Duodenal mucosa (tissue), 2 donors: ENCODE data around the gene BCO2.
"Not testable (repeated sequence)": the region's sequence is repeated elsewhere in the genome, so short reads cannot be mapped to it uniquely, and the experiment has no call there.

Source experiments
- H3K27ac ChIP-seq: one replicate; pipeline ENCODE4 v1.7.0; 2013; ENCODE audit warnings: low read depth, low read length
- H3K27me3 ChIP-seq, 2 donors: one replicate each; pipeline ENCODE4 v1.7.0; 2013; ENCODE audit warnings: low read length in 2 of 2, control low read depth in 1 of 2; ENCODE audit not compliant: insufficient read depth in 2 of 2, control insufficient read depth in 1 of 2
- H3K36me3 ChIP-seq, 2 donors: one replicate each; pipeline ENCODE4 v1.7.0; 2013; ENCODE audit warnings: low read length in 2 of 2, control low read depth in 1 of 2; ENCODE audit not compliant: insufficient read depth in 2 of 2, control insufficient read depth in 1 of 2
- H3K4me1 ChIP-seq, 2 donors: one replicate each; pipeline ENCODE4 v1.7.0; 2013; ENCODE audit warnings: low read length in 2 of 2, control low read depth in 1 of 2; ENCODE audit not compliant: insufficient read depth in 2 of 2, control insufficient read depth in 1 of 2
- H3K4me3 ChIP-seq, 2 donors: one replicate each; pipeline ENCODE4 v1.7.0; 2013; ENCODE audit warnings: low read length in 2 of 2, low read depth in 1 of 2
- H3K9ac ChIP-seq, 2 donors: one replicate each; pipeline ENCODE4 v1.7.0; 2013; ENCODE audit warnings: low read length in 2 of 2, low read depth in 1 of 2
- H3K9me3 ChIP-seq, 2 donors: one replicate each; pipeline ENCODE4 v1.7.0; 2013; ENCODE audit warnings: low read length in 2 of 2, control low read depth in 1 of 2; ENCODE audit not compliant: control insufficient read depth in 1 of 2

Gene BCO2

DNA sequence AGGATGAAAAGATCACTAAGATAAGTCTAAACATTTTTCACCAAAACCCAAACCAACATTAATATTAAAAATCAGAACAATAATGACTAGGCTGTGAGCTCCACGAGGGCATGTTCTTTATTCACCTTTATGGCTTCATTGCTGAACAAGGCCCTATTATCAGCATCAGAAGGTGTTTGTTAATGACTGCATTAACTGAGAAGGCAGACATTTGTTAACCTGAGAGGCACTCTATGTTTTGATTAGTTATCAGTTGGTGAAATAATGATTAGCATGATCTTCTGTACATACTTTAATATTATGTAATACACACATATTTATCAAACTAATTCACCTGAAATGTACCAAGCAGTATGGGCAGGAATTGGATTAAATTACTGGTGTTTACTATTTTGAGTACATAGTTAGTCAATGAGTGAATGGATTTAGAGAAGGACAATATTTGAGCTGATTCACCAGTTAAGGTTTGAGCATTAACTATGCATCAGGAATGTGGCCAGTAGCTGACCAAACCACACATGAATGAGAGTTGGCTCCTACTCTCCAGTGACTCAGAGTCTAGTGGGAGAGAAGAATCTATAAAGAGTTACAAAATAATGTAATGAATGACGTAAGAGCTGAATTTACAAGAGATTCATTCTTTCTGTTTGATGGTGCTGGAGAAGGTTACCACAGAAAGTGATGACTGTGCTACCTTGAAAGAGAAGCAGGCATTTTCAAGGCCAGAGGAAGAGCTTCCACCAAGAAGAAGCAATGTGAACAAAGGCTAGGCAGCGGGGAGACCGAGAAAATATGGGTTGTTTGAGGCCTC lies 18.2 kb upstream of the BCO2 start:
- H3K9me3 ChIP-seq, result no peaks in the 10 kb centered on the region
- no peaks in the 10 kb centered on the region for H3K27me3 ChIP-seq
- no peak overlapping the region for H3K9ac ChIP-seq
- peaks cover 0 to 3% of the 10 kb centered on the region in 2 donors for H3K36me3 ChIP-seq
- H3K4me3 ChIP-seq, result no peak overlapping the region
- no peak overlapping the region for H3K27ac ChIP-seq
- H3K4me1 ChIP-seq, result peaks cover 5 to 15% of the 10 kb centered on the region in 2 donors

DNA sequence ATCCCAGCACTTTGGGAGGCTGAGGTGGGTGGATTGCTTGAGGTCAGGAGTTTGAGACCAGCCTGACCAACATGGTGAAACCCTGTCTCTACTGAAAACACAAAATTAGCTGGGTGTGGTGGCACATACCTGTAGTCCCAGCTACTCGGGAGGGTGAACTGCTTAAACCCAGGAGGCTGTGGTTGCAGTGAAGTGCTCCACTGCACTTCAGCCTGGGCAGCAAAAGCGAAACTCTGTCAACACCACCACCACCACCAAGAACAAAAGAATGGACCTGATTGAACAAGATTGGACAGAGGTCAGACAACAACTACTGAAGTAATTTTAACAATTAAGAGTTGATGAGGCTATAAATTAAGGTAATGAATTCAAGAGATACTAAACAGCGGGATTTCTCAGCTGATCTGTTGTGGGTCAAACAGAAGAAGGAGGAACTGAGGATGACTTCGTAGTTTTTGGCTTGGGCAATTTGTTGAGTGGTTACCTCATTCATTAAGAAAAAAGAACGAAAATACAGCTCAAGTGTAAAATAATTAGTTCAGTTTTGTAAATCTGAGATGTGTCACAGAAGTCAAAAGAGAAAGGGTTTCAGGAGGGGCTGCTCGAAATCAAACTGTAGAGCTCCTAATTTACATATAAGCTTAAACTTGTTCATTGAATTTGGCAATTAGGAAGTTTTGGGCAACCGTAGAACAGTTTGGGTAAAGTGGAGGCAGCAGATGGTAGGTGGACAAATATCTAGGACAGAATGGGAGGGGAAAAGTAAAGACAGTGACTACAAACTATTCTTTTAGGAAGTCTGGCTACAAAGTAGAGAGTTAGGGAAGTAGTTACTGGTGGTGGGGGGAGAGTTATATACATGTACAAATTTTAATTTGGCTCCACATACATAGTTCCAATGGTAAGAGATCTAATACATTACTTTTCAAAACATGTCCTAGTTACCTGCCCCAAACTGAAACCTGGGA lies 15.9 kb upstream of the BCO2 start:
- Histone ChIP-seq H3K27me3 (no peaks in the 10 kb centered on the region), H3K4me1 (peaks cover 5 to 23% of the 10 kb centered on the region in 2 donors), H3K9ac (no peak overlapping the region), H3K27ac (no peak overlapping the region), H3K9me3 (no peaks in the 10 kb centered on the region), H3K36me3 (peaks cover 0 to 3% of the 10 kb centered on the region in 2 donors), H3K4me3 (no peak overlapping the region)

DNA sequence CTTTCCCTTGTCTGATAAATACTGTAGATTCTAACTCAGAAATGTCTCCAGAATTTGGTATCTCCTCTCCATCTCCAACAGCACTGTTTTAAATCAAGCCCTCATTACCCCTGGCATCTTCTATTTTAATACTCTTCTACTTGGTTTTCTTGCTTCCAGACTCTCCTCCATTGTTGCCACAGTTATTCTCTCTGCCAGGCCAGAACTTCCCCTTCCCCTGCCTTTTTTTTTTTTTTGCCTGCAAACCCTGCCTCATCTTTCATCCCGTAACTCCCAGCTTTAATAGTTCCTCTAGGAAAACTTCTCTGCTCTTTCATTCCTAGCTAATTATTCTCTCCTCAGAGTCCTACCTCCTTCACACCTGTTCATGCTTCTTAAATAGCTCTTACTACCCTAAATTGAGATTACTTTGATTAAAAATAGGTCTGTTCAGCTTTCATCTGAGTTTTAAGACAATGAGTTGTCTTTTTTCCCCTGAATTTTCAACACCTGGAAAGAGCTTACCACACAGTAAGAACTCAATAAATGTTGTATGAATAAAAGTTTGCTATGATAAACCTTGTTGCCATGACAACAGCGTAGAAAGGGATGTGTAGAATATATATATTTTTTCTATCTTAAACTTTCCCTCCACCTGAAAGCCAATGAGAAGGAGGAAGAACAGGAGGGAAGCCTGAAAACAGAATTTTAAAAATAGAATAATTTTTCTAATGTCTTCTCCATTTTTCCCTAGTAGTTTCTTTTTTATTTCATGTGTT lies 15.0 kb upstream of the BCO2 start:
- no peak overlapping the region for H3K4me3 ChIP-seq
- H3K36me3 ChIP-seq, result no peaks in the 10 kb centered on the region
- no peaks in the 10 kb centered on the region for H3K9me3 ChIP-seq
- H3K9ac ChIP-seq, result no peak overlapping the region
- no peaks in the 10 kb centered on the region for H3K27me3 ChIP-seq
- H3K27ac ChIP-seq, result no peak overlapping the region
- peaks cover 5 to 28% of the 10 kb centered on the region in 2 donors for H3K4me1 ChIP-seq

DNA sequence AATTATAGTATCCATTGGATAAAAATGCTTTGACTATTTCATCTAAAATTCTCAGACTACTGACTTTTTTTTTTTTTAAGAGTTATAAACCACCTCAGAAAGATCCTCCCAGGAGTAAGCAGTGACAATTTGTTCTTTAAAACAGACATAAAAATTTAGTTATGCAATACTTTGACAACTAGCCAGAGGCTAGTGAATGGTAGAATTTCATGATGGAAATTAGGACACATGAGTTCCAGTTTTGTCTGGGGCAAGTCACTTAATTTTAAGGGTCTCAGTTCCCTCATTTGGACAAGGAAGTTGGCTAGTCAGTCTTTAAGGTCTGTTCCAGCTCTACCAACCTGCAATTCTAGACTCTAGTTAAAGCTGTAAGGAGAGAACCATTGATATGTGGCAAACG lies 14.3 kb upstream of the BCO2 start:
- no peak overlapping the region for H3K27ac ChIP-seq

DNA sequence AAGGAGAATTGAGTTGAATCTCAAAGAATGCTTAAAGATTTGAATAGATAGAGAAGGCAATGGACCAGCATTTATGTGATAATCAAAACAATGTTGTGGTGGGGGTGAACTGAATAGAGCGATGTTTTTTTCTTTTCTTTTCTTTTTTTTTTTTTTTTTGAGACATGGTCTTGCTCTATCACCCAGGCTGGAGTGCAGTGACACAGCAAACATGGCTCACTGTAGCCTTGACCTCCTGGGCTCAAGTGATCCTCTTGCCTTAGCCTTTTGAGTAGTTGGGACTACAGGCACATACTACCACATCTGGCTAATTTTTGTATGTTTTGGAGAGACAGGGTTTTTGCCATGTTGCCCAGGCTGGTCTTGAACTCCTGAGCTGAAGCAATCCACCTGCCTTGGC lies 13.1 kb upstream of the BCO2 start:
- not testable (repeated sequence) for H3K9ac ChIP-seq, H3K27me3 ChIP-seq, H3K36me3 ChIP-seq, H3K9me3 ChIP-seq, H3K27ac ChIP-seq
- Histone ChIP-seq H3K4me1 (peaks cover 4 to 37% of the 10 kb centered on the region in 2 donors), H3K4me3 (peak overlapping the region in 1 of 2 donors; percentile 63)

More for the DNA sequence above, 14.3 kb upstream of the BCO2 start:
- H3K36me3 ChIP-seq, result no peaks in the 10 kb centered on the region
- H3K9ac ChIP-seq, result no peak overlapping the region
- no peak overlapping the region for H3K4me3 ChIP-seq
- H3K27me3 ChIP-seq, result no peaks in the 10 kb centered on the region
- peaks cover 5 to 33% of the 10 kb centered on the region in 2 donors for H3K4me1 ChIP-seq
- no peaks in the 10 kb centered on the region for H3K9me3 ChIP-seq

DNA sequence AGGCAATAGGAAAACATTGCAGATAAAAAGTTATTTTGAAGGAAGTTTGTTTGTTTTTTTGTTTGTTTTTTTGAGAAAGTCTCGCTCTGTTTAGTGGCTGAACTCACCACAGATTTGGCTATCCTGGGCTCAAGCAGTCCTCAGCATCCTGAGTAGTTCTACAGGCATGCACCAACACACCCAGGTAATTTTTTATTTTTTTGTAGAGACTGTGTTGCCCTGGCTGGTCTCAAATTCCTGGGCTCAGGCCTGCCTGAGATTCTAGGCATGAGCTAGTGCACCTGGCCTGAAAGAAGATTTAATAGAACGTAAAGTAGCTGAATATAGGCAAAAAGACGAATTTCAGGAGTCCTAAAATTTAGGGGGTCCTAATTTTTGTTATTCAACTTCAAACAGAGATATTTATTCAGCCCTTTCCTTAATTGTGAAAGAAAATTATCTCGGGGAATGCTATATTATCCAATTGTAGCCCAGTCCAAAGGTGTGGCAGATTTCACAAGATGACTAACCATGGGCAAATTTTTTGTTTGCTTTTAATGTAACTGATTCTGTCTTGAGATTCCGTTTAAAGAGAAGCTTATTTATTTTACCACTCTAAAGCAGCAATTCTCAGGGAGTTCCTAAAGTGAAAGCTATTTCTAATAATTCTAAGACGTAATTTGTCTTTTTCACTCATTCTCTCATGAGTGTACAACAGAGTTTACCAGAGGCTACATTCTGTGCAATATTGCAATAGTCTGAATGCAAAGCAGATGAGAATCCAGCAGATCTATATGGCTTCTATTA lies 12.4 kb upstream of the BCO2 start:
- Histone ChIP-seq H3K27me3 (no peaks in the 10 kb centered on the region), H3K27ac (no peak overlapping the region), H3K4me1 (peaks cover 4 to 32% of the 10 kb centered on the region in 2 donors), H3K36me3 (no peaks in the 10 kb centered on the region), H3K4me3 (peak overlapping the region; percentile 63 to 64), H3K9me3 (no peaks in the 10 kb centered on the region), H3K9ac (no peak overlapping the region)

DNA sequence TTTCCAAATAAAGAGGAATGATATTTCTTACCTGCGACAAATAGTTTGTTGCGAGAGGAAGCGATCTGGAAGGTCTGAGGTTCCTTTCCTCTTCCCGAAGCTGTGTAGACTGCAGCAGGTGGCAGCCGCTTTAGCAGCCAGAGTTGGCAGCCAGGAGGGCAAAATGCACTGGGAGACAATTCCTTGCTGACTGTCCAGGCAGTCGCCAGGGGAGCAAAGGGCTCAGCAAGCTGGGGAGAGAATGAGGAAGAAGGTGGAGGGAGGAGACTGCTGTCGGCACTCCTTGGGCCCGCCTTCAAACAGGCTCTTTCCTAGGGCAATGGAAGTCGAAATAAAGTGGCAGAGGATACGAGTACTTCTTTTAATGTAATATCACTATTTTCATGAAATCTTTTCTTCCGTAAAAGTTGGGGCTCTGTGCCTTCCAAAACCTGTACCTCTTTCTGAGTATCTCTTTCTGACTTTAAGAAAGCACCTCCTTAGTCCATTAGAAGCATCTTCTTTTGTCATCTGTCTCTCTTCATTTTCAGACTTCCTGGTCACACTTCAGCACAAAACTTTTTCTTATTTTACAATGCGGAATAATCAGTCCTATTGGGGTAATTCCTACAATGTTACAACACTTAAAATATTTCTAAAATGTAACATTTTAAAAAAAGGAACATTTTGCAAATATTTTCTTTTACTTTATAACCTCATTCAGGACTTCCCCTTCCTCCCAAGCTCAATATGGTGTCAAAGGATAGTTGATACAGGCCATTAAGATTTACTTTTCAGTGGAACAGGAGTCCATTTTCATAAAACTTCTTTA lies 11.2 kb upstream of the BCO2 start, which contains the start of gene IL18:
IL18 (minus strand) TSS at position 220 of the 811 bp plus-strand sequence. CDS start 9,041 bp downstream, outside the sequence.
- Histone ChIP-seq H3K9ac (peak within 1 kb of the TSS; percentile 48 to 49), H3K36me3 (no peaks in the 10 kb centered on the region), H3K9me3 (no peaks in the 10 kb centered on the region), H3K4me3 (peak within 1 kb of the TSS; percentile 63 to 64), H3K4me1 (peaks cover 4 to 32% of the 10 kb centered on the region in 2 donors), H3K27ac (peak within 1 kb of the TSS; percentile 27), H3K27me3 (no peaks in the 10 kb centered on the region)

DNA sequence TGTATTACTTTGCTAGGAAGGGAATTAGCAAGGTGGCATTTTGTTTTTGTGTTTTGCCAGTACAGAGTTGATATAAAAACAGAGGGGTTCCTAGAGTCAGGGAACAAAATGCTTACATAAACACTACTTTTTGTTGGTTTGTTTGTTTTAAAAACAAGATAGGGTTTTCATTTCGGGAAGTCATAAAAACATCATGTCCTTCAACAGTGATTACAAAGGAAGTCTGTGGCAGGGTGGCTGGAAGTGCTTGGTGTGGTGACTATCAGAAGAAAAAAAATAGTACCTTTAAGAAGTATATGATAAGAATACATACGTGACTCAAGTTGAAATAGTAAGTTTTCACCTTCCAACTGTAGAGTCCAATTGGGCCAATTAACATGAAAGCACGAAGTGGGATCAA lies 10.3 kb upstream of the BCO2 start:
- H3K36me3 ChIP-seq, result no peaks in the 10 kb centered on the region
- no peaks in the 10 kb centered on the region for H3K27me3 ChIP-seq
- H3K9me3 ChIP-seq, result no peaks in the 10 kb centered on the region
- no peak overlapping the region for H3K9ac ChIP-seq
- H3K27ac ChIP-seq, result no peak overlapping the region
- H3K4me3 ChIP-seq, result no peak overlapping the region
- H3K4me1 ChIP-seq, result peaks cover 4 to 32% of the 10 kb centered on the region in 2 donors
